K562 (cell line): ENCODE measurements around the gene PLA2G15. TPM values are rescaled to one million over a fixed set of nuclear protein-coding genes. Genes with fewer than 3 reads are reported as not detected.

ENCODE experiments used
- ATAC-seq: fragments of 200-7000 bp; cut with Tn5 transposase; 3 replicates; pipeline ENCODE4 v1.9.1; 2020; ENCODE audit warnings: moderate library complexity
- BruUV-seq: library from RNA; stranded (reverse); fragments of 400-500 nt; replicated peaks from 2 replicates; lab custom pipeline; 2021; lab: Mats Ljungman, UMichigan
- CTCF ChIA-PET: fragments of 300-600 bp; formaldehyde crosslinking; extraction: SDS; loops from one replicate; lab custom pipeline; 2021; ENCODE audit warnings: low intra/inter-chr PET ratio; lab: Yijun Ruan, JAX
- POLR2A ChIA-PET: fragments of 300-600, 350-650 bp; sonication (Branson Sonifier 250); formaldehyde crosslinking; extraction: SDS; loops from one replicate; lab custom pipeline; 2021; ENCODE audit warnings: antibody characterized with exemption, inconsistent platforms; lab: Yijun Ruan, JAX
- DNase-seq, 4 experiments: peaks; one replicate each; pipeline versions ENCODE4 v3.0.0 to v3.0.0-alpha.2; 2011 to 2018; ENCODE audit warnings: low spot score in 3 of 4, mixed read lengths in 3 of 4; ENCODE audit errors: extremely low read depth in 1 of 4
- FAIRE-seq: peaks from 2 replicates; lab custom pipeline; 2011; peaks lifted over from hg19 to GRCh38; lab: Jason Lieb, UNC
- H2AFZ ChIP-seq: 2 replicates; pipeline ENCODE4 v1.6.0; 2011; ENCODE audit warnings: low read depth, low read length, control low read depth, inconsistent platforms
- H3K27ac ChIP-seq: fragments of 200-600 bp; 3 replicates; pipeline ENCODE4 v1.8.0; 2011; ENCODE audit warnings: low read depth, mild to moderate bottlenecking, control low read depth, inconsistent platforms, low read length, moderate library complexity, mixed read lengths; ENCODE audit errors: extremely low read depth
- H3K27me3 ChIP-seq, 2 experiments: fragments of 300-600 bp in 1 of 2; 2 replicates in 1 of 2; 3 replicates in 1 of 2; pipeline versions ENCODE4 v1.6.0 to v1.8.0; 2011; ENCODE audit warnings: inconsistent platforms in 2 of 2, low read length in 2 of 2, mild to moderate bottlenecking in 1 of 2, mixed read lengths in 1 of 2, moderate library complexity in 1 of 2; ENCODE audit not compliant: control insufficient read depth in 2 of 2, insufficient read depth in 2 of 2
- H3K36me3 ChIP-seq: fragments of 300-600 bp; 3 replicates; pipeline ENCODE4 v1.8.0; 2011; ENCODE audit warnings: mild to moderate bottlenecking, low read length, inconsistent platforms; ENCODE audit not compliant: control insufficient read depth, insufficient read depth
- H3K4me1 ChIP-seq, 2 experiments: fragments of 200-600 bp in 1 of 2; replicated peaks in 1 of 2; 2 replicates in 1 of 2; 3 replicates in 1 of 2; pipeline versions ENCODE4 v1.5.1 to v1.8.0; 2011; ENCODE audit warnings: inconsistent platforms in 2 of 2, low read length in 2 of 2, mild to moderate bottlenecking in 1 of 2, mixed read lengths in 1 of 2, moderate library complexity in 1 of 2; ENCODE audit not compliant: control insufficient read depth in 2 of 2, insufficient read depth in 2 of 2
- H3K4me2 ChIP-seq: 2 replicates; pipeline ENCODE4 v1.6.1; 2011; ENCODE audit warnings: low read length, control low read depth, inconsistent platforms, mixed read lengths; ENCODE audit not compliant: insufficient read depth
- H3K4me3 ChIP-seq: fragments of 200-600 bp; sonication (generic), shearing (Covaris generic); 2 replicates; pipeline ENCODE4 v1.5.1; 2016; ENCODE audit warnings: control low read depth, inconsistent platforms
- H3K79me2 ChIP-seq: fragments of 200-600 bp; 3 replicates; pipeline ENCODE4 v1.8.0; 2011; ENCODE audit warnings: low read length, inconsistent platforms; ENCODE audit not compliant: control insufficient read depth, insufficient read depth
- H3K9ac ChIP-seq, 2 experiments: 2 replicates each; pipeline versions ENCODE4 v1.6.0 to v1.6.1; 2011; ENCODE audit warnings: low read depth in 2 of 2, low read length in 2 of 2, control low read depth in 1 of 2, inconsistent platforms in 1 of 2, mild to moderate bottlenecking in 1 of 2, mixed read lengths in 1 of 2; ENCODE audit not compliant: insufficient read depth in 1 of 2
- H3K9me1 ChIP-seq: one replicate; pipeline ENCODE4 v1.6.0; 2011; ENCODE audit warnings: inconsistent platforms, mild to moderate bottlenecking, low read length, moderate library complexity; ENCODE audit not compliant: control insufficient read depth, insufficient read depth
- H3K9me3 ChIP-seq: replicated peaks from 2 replicates; pipeline ENCODE4 v1.5.1; 2011; ENCODE audit warnings: low read depth, low read length, inconsistent platforms; ENCODE audit not compliant: control insufficient read depth, insufficient read depth
- H4K20me1 ChIP-seq: replicated peaks from 2 replicates; pipeline ENCODE4 v1.6.1; 2011; ENCODE audit warnings: low read length, inconsistent platforms, mixed read lengths; ENCODE audit not compliant: control insufficient read depth, insufficient read depth
- NCOA6 ChIP-seq: fragments of 450-650 bp; IDR thresholded peaks from 2 replicates; pipeline ENCODE4 v1.6.1; 2017; ENCODE audit warnings: mild to moderate bottlenecking
- SMAD4 ChIP-seq: fragments of 250-450 bp; sonication (Bioruptor Pico); conservative IDR thresholded peaks from 2 replicates; pipeline ENCODE4 v1.8.0; 2021; ENCODE audit warnings: inconsistent platforms, mild to moderate bottlenecking, moderate library complexity
- SRF ChIP-seq, 2 experiments: fragments of 250-450, 450-650 bp in 1 of 2; sonication (Bioruptor Pico) in 1 of 2; sonication (generic) in 1 of 2; formaldehyde crosslinking; IDR thresholded peaks; 2 replicates each; pipeline versions ENCODE4 v1.5.0 to v1.5.1; 2020 to 2022; ENCODE audit warnings: mild to moderate bottlenecking in 1 of 2, missing genetic modification reagents in 1 of 2
- TFE3 ChIP-seq: fragments of 450-650 bp; formaldehyde crosslinking; IDR thresholded peaks from 2 replicates; pipeline ENCODE4 v1.4.0; 2020; ENCODE audit warnings: mild to moderate bottlenecking, mixed read lengths
- WGBS: fragments of 100-300 bp; shearing (Covaris generic); methylation state at CpG from one replicate; pipeline ENCODE4 v1.1.6; 2016; ENCODE audit warnings: low coverage, mixed read lengths; ENCODE audit not compliant: insufficient coverage; ENCODE audit errors: missing lambda C conversion rate; 5-methylcytosine and 5-hydroxymethylcytosine counted together
- in situ Hi-C: fragments of 300-500 bp; cut with MboI; formaldehyde crosslinking; loops from 4 replicates; pipeline ENCODE4 v1.15.0; 2018; ENCODE audit warnings: inconsistent platforms, mixed read lengths
- intact Hi-C: fragments of 100-400 bp; cut with micrococcal nuclease; formaldehyde crosslinking; loops from 2 replicates; pipeline ENCODE4 v1.14.2; 2022
- polyA plus RNA-seq, 8 experiments: library from polyadenylated mRNA; depleted of rRNA in 4 of 8; stranded (reverse) in 5 of 8; unstranded in 3 of 8; fragments of >200 nt; fragmentation: Nextera tagmentation in 2 of 8; fragmentation: Illumina TruSeq in 1 of 8; extraction: Ambion mirVana in 2 of 8; extraction: Trizol in 1 of 8; gene quantifications; 2 replicates each; pipeline versions ENCODE4 v1.2.1 to v1.2.3, GENCODE V29; 2011 to 2014; ENCODE audit warnings: inconsistent platforms in 1 of 8, missing spikeins in 1 of 8
- total RNA-seq, 7 experiments: library from RNA; depleted of rRNA in 6 of 7; stranded (reverse); fragments of >200 nt in 6 of 7; fragmentation: Illumina TruSeq in 2 of 7; extraction: Trizol in 2 of 7; gene quantifications; 2 replicates each; pipeline versions ENCODE4 v1.2.1 to v1.2.3, GENCODE V29; 2011 to 2021; ENCODE audit warnings: low replicate concordance in 1 of 7

The PLA2G15 gene
- total and polyA plus RNA-seq, 9 of the 15 experiments (the other 6 are each of a cell fraction or from before 2014, with no cell fraction given), result 0.42 to 8.6 (median 4.8) TPM

DNA sequence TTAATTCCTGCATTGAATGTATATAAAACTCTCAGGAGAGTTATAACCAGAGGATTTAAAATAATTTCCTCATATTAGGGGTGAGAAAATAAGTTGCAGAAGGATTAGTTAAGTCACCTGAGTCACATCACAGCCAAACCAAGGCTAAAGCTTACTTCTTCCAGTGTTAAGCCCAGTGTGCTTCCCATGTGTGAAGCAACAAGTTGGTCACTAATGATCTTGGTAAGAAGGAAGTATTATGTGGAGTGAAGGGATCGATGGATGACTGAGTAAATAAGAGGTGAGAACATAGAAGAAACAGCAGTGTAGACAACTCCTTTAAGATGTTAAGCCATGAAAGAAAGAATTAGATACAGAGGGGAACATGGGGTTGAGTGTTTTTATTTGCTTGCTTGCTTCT lies 29.9 kb upstream of the PLA2G15 start:
- Histone ChIP-seq H3K4me1 (peaks cover 0 to 8% of the 10 kb centered on the region in 2 experiments; a peak in 2 of 5 replicates), H4K20me1 (no peaks in the 10 kb centered on the region; the same call in 1 of the 2 replicates), H3K27me3 (no peaks in the 10 kb centered on the region), H3K9me3 (no peaks in the 10 kb centered on the region), H3K36me3 (peaks cover 46% of the 10 kb centered on the region), H3K9ac (no peak overlapping the region), H3K4me2 (no peak overlapping the region), H3K4me3 (no peak overlapping the region), H3K79me2 (peaks cover 41% of the 10 kb centered on the region), H3K27ac (no peak overlapping the region)
- in situ Hi-C loops, result no loop called here
- whole genome bisulfite sequencing, result 94% methylated on average over 1 of the region's 1 CpG
- POLR2A ChIA-PET, result no interaction called here
- no peak for DNase-seq
- no TSS peak for BruUV-seq
- CTCF ChIA-PET, result no interaction called here
- FAIRE-seq, result no peak
- no peak; the same call in 2 of the 3 replicates for ATAC-seq
- TF ChIP-seq NCOA6, result no peak
- TF ChIP-seq TFE3 (CRISPR knock-in tag), result no peak
- no peak for TF ChIP-seq SRF (CRISPR knock-in tag; IDR thresholded peaks at IDR 0.05)
- no peak for TF ChIP-seq SMAD4 (CRISPR knock-in tag)
- TF ChIP-seq, all 486 proteins: peak for 0
- Histone ChIP-seq H2AFZ (no peak overlapping the region), H3K9me1 (no peaks in the 10 kb centered on the region)
- intact Hi-C loops, result no loop called here
